Measurements from ENCODE around the gene TAB2.
"Not testable (repeated sequence)": the region's sequence is repeated elsewhere in the genome, so short reads cannot be mapped to it uniquely, and the experiment has no call there.

Gene TAB2

DNA sequence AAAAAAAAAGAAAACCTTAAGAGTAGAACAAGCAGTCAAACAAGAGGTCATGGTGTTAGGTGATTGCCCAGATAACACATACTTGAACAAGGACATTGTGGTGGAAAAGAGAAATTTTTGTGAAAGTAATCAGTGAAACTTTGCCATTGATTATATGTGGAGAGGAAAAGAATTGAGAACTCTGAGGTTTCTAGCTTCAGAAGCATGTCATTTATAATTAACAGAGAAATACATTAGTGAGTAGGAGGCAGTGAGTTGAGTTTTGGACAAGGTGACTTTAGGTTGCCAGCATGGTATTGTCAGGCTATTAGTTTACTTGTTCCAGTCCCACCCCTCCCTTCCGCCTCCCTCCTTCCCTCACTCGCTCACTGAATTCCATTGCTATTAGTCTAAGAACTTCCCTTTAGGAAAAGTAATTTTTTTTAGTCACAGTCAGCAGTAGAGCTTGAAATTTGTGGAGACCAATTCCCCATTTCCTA lies 17.2 kb downstream of the TAB2 start:
- DNase-seq, result no peak

DNA sequence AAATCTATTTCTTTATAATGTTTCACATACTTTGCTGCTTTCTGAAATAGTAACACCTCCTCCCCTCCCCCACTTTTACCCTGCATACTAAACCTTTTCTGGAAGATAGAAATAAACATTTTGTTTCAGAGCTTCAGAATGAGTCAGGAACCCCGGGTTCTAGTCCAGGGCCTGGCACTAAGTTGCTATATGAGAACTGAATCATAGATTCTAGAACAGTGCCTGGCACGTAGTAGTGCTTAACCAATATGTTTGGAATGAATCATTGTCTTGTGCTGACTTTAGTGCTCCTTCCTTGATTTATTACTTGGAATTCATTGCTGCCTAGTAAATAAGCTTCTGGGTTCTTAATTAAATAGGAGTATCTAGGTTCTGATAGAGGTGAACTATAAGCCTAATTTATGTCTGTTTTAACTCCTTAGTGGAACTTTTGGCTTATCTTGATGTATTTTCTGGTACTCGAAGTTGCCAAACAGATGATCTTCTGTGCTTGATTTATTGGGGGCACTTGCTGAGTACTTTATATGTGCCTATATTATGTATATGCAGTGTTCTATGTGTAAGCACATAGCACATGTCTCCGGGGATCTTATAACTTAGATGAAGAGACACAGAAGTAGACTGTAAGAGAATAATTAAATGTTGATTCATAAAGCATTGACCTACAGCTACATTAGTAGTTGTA lies 18.6 kb downstream of the TAB2 start:
- DNase-seq, result no peak

DNA sequence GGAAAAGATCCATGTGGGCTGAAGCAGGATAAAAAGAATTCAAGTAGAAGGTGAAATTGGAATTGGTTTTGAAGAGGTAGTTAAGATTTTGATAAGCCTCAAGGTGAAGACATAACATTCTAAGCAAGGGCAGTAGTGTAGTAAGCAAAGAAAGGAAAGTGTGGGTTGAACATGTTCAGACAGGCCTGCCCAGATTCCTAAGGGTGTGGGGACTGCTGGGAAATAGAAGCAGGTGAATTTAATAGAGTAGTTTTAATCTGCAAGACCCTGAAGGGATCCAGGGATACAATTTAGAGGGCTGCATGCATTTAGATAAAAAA lies 19.1 kb downstream of the TAB2 start:
- DNase-seq, result no peak

DNA sequence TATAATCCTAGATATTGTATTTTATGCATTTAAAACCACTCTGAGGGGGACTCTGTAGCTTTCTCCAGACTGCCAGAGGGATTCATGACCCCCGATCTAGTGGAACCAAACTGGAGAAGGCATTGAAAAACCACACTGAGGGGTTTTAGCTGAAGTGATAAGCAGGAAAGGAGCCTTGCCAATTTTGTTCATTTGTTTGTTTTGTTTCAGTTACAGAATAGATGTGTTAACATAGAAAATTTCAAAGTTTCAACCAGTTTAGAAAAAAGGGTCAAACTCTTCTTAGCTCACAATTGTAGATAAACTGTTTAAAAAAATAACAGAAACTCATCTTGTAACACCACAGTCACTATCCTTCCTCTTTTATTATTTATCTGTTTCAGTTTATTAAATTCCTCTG lies 19.8 kb downstream of the TAB2 start:
- no peak for DNase-seq

DNA sequence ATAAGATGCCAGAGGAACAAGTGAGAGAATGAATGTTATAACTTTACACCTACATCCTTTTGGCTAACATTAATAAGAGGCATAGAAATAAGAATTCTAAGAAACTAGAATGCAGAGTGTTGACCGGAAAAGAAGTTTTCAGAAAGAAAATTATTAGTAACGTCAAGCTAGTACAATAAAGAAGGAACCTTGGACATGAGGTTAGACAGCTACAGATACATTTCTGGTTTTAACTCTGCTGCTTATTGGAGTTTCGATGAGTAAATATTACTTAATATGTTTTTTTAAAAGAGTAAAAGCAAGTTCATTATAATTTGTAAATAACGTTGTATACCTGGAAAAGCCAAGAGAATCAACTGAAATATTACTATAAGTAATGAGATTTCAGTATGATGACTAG lies 22.7 kb downstream of the TAB2 start:
- no peak for DNase-seq

DNA sequence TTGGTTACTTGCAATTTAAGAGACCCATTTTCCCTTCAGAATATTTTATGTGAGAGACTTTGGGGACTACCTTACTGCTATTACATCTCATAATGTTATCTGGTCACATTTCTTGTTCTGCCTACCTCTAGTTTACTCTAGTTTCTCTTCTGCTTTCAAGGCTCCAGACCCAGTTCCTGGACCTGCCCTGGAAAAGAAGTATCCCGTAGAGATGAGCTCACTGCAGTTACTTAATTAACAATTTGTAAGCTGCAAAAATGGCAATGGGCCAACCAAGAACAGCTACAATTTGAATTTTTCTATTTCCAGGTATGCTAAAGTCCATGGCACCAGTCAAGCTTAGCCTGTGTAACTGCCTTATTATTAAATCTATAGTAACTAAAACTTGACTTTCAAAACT lies 25.0 kb downstream of the TAB2 start:
- DNase-seq, result no peak

DNA sequence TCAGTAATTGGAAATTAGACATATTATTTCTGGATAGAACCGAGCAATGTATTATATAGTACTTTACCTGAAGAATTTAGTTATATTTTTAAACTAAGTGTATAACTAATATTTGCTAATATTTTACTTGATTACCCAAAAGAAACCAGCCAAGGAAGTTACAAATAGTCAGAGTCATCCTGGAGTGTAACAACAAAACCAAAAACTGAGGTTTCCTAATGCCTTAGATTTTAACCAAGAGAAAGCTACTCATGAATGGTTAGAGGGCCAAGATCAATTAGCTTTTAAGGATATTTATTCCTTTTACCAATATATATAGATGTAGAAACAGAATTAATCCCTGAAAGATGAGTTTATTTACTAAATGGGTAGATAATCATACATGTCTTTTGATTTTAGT lies 26.0 kb downstream of the TAB2 start:
- no peak for DNase-seq

DNA sequence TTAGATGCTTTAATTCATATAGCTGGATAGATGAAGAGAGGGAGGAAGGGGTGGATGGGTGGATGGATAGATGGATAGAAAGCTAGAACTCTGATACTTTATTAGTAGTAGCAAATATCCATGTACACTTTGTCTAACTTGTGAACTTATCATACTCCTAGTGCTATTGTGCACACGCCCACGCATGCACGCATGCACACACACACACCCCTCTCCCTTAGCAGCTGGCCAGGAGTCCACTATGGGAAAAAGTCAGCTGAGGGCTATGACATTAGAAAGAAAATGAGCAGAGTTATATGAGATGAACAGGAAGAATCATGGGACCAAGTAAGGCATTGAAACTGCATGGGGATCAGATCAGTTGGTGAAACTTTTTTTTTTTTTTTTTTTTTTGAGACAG lies 28.6 kb downstream of the TAB2 start:
- DNase-seq, result no peak

DNA sequence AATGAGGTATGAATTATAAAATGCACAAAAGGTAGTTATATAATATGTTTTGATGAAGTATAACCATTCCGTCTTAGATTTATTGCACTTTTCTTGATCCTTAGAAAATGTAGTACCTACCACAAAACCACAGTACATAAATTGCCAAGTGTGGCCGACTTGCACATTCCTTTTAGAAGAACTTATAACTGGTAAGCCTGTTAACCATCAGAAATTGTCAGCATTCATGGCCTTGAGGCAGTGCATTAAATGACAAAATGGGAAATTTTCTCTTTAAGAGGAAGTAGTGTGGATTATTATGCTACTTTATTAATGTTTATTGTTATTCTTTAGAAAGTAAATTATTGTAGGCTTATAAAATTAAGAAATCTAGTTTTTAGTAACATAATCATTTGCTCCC lies 29.6 kb downstream of the TAB2 start:
- DNase-seq, result no peak

DNA sequence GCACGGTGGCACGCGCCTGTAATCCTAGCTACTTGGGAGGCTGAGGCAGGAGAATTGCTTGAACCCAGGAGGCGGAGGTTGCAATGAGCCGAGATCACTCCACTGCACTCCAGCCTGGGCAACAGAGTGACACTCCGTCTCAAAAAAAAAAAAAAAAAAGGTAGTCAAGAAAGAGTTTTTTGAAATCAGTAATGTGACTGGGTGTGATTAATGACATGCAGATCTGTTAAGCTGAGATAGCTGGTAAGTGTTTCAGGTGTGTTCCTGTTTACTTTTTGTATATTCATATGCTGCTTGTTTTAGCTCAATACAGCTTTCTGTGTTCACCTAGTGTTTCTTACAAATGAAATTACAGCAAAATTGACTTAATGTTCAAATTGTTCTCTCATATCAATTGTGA lies 31.8 kb downstream of the TAB2 start:
- DNase-seq, result not testable (repeated sequence)

DNA sequence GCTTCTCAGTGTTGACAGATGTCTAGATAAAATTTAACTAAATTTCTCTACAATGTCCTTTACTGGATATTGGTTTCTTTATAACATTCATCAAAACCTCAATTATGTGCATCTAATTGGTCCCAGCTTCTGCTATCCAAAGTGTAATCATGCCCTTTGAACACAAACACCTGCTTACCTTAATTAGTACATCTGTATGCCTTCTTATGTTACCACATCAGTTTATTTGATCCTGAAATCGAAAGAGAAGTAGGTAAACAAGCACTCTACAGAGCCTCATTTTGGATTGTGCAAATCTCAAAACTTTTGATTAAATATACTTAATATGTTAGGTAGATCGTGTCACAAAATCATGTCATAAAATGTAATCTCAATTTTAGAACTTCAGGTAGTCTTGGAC lies 36.5 kb downstream of the TAB2 start:
- no peak for DNase-seq

DNA sequence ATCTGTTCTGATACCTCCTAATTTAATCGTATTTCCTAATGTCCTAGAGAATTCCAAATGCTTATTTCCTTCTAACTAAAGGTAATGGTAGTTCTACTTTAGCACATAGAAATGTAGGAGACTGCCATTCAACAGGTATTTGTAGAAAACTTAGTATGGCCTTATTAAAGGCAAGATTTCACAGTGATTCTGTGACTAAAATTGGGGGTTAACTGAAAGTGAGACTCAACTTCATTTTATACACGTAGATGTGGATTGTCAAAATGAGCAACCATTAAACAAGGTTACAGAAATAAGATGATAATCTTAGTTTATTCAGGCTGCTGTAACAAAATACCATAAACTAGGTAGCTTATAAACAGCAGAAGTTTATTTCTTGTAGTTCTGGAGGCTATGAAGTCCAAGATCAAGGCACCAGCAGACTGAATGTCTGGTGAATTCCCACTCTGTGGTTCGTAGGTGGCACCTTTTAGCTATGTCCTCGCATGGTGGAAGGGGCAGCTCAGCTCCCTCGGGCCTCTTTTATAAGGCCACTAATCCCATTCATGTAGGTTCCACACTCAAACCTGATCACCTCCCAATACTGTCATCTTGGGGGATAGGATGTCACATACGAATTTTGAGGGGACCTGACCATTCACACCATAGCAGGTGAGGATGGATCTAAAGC lies 38.7 kb downstream of the TAB2 start:
- DNase-seq, result no peak

DNA sequence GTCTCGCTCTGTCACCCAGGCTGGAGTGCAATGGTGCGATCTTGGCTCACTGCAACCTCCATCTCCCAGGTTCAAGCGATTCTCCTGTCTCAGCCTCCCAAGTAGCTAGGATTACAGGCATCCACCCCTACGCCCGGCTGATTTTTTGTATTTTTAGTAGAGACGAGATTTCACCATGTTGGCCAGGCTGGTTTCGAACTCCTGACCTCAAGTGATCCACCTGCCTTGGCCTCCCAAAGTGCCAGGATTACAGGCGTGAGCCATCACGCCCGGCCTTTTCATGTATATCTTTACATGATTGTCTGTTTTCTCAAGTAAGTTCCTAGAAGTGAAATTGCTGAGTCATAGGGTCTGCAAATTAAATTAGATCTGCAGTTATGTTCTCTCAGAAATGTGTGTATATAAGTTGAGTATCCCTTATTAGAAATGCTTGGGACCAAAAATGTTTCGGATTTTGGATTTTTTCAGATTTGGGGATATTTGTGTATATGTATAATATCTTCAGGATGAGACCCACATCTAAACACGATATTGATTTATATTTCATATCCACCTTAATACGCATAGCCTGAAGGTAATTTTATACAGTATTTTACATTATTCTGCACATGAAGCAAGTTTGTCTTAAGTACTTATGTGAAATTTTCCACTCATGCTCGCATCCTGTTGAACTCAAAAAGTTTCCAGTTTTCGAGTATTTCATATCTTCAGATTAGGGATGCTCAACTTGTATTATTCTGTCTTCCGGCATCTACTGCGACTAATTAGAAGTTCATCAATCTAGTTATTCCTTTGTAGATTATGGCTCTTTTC lies 40.4 kb downstream of the TAB2 start:
- DNase-seq, result no peak

DNA sequence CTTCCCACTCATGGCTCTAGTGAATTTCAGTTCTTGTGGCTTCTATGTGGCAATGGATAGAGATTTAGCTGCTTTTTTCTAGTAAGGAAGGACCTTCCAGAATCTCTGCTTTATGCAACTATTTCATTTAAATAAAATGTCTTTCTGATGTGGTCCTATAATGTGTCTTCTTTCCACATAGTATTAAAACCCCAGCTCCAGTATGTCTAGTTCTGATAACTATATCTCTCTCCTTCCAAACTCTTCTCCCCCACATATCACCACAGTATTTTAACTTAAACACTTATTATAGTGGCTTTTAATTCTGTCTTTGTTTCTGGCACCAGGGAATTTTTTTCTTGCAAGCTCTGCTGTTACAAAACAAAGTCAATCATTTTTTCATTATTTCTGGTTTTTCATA lies 41.9 kb downstream of the TAB2 start:
- DNase-seq, result no peak

DNA sequence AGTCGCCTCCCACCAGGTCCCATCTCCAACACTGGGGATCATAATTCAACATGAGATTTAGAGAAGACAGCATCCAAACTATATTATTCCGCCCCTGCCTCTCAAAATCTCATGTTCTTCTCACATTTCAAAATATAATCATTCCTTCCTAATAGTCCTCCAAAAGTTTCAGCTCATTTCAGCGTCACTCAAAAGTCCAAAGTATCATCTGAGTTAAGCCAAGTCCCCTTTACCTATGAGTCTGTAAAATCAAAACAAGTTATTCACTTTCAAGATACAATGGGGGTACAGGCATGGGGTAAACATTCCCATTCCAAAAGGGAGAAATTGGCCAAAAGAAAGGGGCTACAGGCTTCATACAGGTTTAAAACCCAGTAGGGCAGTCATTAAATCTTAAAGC lies 43.0 kb downstream of the TAB2 start:
- no peak for DNase-seq

DNA sequence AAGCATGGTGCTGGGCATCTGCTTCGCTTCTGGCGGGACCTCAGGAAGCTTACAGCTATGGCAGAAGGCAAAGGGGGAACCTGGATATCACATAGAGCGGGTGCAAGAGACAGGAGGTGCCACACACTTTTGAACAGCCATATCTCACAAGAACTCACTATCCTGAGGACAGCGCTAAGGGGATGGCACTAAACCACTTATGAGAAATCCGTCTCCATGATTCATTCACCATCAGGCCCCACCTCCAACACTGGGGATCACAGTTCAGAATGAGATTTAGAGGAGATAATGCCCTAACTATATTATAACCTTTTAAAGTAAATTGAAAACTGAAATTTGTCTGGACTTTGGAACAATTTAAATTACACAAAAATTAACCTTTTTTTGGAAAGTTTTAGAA lies 44.8 kb downstream of the TAB2 start:
- no peak for DNase-seq

DNA sequence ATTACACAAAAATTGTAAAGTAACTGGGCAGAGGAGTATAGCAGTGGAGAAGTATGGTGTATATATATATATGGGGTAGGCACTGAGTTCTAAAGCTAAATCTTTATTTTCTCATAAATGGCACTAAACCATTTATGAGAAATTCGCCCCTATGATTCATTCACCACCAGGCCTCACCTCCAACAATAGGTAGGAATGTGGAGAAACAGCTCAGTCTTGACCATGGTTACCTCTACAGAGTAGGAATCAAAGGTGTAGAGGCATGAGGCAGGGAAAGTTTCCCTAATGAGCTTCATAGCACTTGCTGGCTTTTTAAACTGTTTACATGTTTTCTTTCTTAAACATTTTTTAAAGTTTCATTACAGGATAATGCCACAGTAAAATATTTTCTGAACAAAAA lies 45.6 kb downstream of the TAB2 start:
- DNase-seq, result no peak

DNA sequence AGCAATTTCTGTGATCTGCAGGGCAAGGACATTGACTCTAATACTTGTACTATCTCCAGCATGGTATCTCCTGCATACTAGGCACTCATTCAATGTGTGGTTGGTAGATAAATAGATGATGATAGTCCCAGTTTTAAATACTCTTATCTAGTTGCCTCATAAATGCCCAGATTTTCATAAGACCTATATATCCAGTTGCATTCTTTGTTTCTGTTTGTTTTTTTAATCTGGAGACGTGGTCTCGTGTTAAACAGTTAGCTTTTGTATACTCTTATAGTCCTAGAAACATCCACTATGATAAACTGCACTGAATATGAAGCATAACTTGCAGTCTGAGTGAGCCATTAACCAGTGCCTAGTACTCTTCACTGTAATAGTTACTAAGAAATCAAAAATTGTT lies 47.0 kb downstream of the TAB2 start:
- no peak for DNase-seq

DNA sequence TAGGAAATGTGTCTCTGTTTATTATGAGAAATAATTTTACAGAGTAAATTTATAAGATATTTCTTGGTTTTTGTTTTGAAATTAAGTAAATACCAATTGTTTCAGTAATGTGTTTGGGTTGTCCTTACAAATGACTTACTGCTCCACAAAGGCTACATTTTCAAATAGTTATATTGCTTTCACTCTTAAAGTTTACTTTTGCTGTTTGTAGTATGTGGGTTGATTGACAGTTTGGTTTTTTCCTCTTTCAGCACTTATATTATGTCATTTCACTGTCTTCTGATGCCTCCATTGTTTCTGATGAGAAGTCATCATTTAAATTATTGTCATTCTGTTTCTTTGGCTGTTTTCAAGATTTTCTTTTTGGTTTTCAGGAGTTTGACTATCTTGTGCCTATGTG lies 47.7 kb downstream of the TAB2 start:
- no peak for DNase-seq

DNA sequence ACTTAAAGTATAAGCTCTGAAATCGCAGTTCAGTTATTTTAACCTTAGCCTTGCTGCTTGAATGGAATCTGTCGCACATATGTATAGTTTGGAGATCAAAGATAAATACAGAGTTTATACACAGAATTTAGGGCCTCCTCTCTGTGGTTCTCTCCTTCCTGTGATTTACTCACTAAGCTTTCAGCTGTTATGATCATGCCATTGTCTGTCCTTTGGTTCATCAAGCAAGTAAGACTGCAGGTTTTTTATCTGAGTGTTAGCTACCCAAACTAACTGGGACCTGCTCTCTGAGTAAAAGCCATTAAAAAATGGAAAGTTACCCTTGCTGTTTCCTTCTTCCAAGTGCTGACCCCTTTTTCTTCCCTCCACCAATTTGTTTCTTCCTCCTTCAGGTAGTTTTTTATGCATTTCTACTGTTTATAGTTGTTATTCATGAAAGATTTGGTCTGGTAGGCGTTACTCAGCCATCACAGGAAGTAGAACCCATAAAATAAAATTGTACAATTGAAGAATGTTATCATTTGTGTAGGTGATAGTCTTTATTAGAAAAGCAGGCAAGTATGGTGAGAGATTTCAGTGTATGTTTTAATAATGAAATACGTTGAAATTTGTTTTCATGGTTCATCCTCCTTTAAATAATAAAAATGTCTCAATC lies 48.9 kb downstream of the TAB2 start:
- DNase-seq, result no peak

DNA sequence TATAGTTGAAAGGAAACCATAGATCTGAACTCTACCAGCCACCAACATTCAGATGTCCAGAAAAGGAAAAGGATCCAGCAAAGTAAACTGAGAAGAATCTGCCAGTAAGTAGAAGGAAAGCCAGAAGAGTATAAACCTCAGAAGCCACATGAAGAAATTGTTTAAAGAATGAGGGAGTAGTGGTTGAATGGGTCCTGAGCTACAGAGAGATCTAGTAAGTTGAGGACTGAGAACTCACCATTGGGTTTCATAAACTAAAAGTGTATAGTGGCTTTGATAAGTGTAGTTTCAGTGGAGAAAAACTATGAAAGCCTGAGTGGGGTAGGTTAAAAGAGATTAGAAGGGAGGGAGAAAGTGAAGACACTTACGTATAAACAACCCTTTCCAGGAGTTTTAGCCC lies 50.6 kb downstream of the TAB2 start:
- DNase-seq, result no peak

DNA sequence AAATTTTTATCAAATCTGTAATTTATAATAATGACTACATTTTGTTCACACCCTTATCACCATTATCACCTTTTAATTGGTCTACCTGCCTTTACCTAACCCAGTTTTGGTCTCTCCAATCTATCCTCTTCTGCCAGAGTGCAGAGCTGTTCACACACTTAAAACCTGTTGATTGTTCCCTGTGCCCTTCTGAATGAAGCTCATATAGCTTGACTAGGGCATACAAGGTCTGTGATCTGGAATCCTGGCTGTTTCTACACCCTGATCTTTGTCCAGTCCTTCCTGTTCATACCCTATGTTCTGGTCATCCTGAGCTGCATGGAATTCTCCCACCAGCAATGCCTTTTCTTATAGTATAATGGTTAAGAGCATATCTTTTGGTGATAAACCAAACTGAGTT lies 53.6 kb downstream of the TAB2 start:
- no peak for DNase-seq

DNA sequence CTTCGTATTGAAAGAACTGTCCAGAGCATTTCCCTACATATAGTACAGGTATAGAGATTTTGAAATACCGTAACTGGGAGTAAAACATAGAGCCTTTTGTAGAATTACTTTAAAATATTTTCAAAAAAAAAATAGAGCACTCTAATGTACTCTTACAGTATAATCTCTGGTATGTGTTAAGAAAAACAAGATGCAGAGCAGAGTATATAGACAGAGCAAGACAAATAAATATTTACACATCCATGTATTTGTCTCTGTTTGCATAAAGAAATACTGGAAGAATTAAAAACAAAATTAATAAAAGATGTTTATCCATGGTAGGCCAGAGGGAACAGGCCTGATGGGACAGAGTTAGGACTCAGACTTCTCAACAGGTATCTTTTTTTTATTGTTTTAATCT lies 54.5 kb downstream of the TAB2 start:
- DNase-seq, result no peak

DNA sequence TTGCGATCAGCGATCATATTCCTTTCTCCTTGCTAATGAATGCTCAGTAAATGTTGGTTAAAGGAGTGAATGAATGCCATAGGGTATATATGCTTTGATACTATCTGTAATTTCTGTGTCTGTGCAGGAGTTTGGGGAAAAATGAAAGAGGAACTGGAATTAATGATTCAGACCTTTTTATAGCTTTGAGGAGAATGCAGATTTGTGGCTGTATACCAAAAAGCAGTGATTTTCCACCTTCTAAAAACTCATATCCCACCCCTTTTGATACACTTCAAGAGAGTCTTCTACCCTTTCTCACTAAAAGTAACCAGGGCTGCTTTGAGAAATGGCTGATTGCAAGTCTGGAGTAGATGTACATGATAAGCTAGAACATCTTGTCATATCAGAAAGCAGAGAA lies 56.0 kb downstream of the TAB2 start:
- no peak for DNase-seq
